Measurements from ENCODE around the gene GABRA6. TPM values are rescaled to one million over a fixed set of nuclear protein-coding genes. Genes with fewer than 3 reads are reported as not detected.
A peak's percentile ranks its signal among the peaks of the same experiment; 100 is the strongest.
"Not testable (repeated sequence)": the region's sequence is repeated elsewhere in the genome, so short reads cannot be mapped to it uniquely, and the experiment has no call there.

The GABRA6 gene
- not detected for total RNA-seq
- polyA plus RNA-seq = not detected

GRCh38 chr5:161685461-161685860, at the start of gene GABRA6:
GABRA6 (plus strand) TSS chr5:161685721; CDS start chr5:161685990, 269 bp downstream.
- H3K4me3 ChIP-seq = no peak within 1 kb of the TSS
- no peak for DNase-seq
- intact Hi-C loops (cut with DNase I) = no loop called here
- no peaks in the 10 kb centered on the region for H3K27me3 ChIP-seq
- TF ChIP-seq POLR2AphosphoS5 (IDR thresholded peaks at IDR 0.05) (no peak), EP300 (IDR thresholded peaks at IDR 0.05) (no peak), POLR2A (IDR thresholded peaks at IDR 0.05) (no peak)
- TF ChIP-seq, protein P1, sequence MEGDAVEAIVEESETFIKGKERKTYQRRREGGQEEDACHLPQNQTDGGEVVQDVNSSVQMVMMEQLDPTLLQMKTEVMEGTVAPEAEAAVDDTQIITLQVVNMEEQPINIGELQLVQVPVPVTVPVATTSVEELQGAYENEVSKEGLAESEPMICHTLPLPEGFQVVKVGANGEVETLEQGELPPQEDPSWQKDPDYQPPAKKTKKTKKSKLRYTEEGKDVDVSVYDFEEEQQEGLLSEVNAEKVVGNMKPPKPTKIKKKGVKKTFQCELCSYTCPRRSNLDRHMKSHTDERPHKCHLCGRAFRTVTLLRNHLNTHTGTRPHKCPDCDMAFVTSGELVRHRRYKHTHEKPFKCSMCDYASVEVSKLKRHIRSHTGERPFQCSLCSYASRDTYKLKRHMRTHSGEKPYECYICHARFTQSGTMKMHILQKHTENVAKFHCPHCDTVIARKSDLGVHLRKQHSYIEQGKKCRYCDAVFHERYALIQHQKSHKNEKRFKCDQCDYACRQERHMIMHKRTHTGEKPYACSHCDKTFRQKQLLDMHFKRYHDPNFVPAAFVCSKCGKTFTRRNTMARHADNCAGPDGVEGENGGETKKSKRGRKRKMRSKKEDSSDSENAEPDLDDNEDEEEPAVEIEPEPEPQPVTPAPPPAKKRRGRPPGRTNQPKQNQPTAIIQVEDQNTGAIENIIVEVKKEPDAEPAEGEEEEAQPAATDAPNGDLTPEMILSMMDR (IDR thresholded peaks at IDR 0.05) = no peak
- H3K27ac ChIP-seq = no peak within 1 kb of the TSS
- no peaks in the 10 kb centered on the region for H3K4me1 ChIP-seq
- H3K36me3 ChIP-seq = no peaks in the 10 kb centered on the region
- 63 to 73% methylated on average over 4 of the region's 4 CpGs for WGBS, 2 donors
- no peaks in the 10 kb centered on the region for H3K9me3 ChIP-seq

GRCh38 chr5:161637591-161637990, 47.9 kb upstream of the GABRA6 start:
- H3K36me3 ChIP-seq = no peaks in the 10 kb centered on the region
- H3K9me3 ChIP-seq = no peaks in the 10 kb centered on the region
- no peak overlapping the region for H3K27ac ChIP-seq
- no peaks in the 10 kb centered on the region for H3K27me3 ChIP-seq
- H3K4me1 ChIP-seq = no peaks in the 10 kb centered on the region
- WGBS, 2 donors = 83 to 87% methylated on average over 1 of the region's 1 CpG
- TF ChIP-seq, protein P1 (IDR thresholded peaks at IDR 0.05) = no peak
- TF ChIP-seq POLR2A (IDR thresholded peaks at IDR 0.05) (no peak), EP300 (IDR thresholded peaks at IDR 0.05) (no peak), POLR2AphosphoS5 (IDR thresholded peaks at IDR 0.05) (no peak)
- H3K4me3 ChIP-seq = no peak overlapping the region
- DNase-seq = no peak
- intact Hi-C loops (cut with DNase I) = no loop called here

GRCh38 chr5:161641444-161641843, 44.1 kb upstream of the GABRA6 start:
- 89 to 93% methylated on average over 4 of the region's 4 CpGs for WGBS, 2 donors
- no peak for TF ChIP-seq POLR2A (IDR thresholded peaks at IDR 0.05)
- Histone ChIP-seq H3K4me1 (no peaks in the 10 kb centered on the region), H3K36me3 (no peaks in the 10 kb centered on the region), H3K9me3 (no peaks in the 10 kb centered on the region), H3K27me3 (no peaks in the 10 kb centered on the region), H3K27ac (no peak overlapping the region), H3K4me3 (no peak overlapping the region)
- intact Hi-C loops (cut with DNase I) = no loop called here
- no peak for DNase-seq

DNA sequence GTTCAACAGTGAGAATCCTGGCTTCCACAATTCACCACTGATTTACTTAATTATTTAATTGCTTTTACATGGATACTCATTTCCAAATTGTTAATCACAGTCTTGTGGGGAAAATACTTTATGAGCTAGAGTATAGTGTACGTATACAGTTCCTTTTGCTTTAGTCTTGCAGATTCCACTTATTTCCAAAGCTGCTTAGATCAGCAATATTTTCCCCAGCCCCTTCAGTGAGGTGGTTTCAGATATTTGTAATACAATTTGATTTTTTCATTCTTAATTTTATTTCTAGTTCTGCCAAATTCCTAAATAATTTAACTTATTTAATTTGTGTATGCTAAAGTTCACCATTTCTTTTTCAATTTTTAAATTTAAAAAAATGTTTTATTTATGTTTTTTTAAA, 40.3 kb upstream of the GABRA6 start:
- no peaks in the 10 kb centered on the region for H3K36me3 ChIP-seq
- no peaks in the 10 kb centered on the region for H3K9me3 ChIP-seq
- no peak overlapping the region for H3K27ac ChIP-seq
- H3K4me1 ChIP-seq = no peaks in the 10 kb centered on the region
- H3K4me3 ChIP-seq = no peak overlapping the region
- H3K27me3 ChIP-seq = no peaks in the 10 kb centered on the region
- TF ChIP-seq EP300 (IDR thresholded peaks at IDR 0.05) (no peak), POLR2AphosphoS5 (IDR thresholded peaks at IDR 0.05) (no peak), POLR2A (IDR thresholded peaks at IDR 0.05) (no peak)
- intact Hi-C loops (cut with DNase I) = no loop called here
- 90 to 91% methylated on average over 1 of the region's 1 CpG for WGBS, 2 donors
- no peak for DNase-seq

DNA sequence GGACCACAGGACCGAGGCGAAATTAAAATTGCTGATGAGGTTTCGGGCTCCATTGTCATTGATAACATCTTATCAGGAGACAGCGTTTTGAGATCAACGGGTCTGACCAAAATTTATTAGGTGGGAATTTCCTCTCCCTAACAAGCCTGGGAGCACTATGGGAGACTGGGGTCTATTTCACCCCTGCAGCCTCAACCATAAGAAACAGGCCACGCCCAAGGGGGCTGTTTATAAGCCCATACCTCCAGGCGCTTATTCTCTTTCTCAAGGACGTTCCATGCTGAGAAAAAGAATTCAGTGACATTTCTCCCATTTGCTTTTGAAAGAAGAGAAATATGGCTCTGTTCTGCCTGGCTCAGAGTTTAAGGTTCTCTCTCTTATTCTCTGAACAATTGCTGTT, 33.6 kb upstream of the GABRA6 start:
- H3K36me3 ChIP-seq; H3K4me3 ChIP-seq; intact Hi-C loops (cut with DNase I); DNase-seq; H3K9me3 ChIP-seq; H3K27me3 ChIP-seq; H3K27ac ChIP-seq; H3K4me1 ChIP-seq: not testable (repeated sequence)
- WGBS, 2 donors = 67 to 78% methylated on average over 8 of the region's 8 CpGs

GRCh38 chr5:161660806-161661205, 24.7 kb upstream of the GABRA6 start:
- Histone ChIP-seq H3K4me1 (no peaks in the 10 kb centered on the region), H3K27ac (no peak overlapping the region), H3K4me3 (no peak overlapping the region), H3K27me3 (no peaks in the 10 kb centered on the region), H3K36me3 (no peaks in the 10 kb centered on the region), H3K9me3 (no peaks in the 10 kb centered on the region)
- TF ChIP-seq EP300 (IDR thresholded peaks at IDR 0.05) (no peak), POLR2A (IDR thresholded peaks at IDR 0.05) (no peak), POLR2AphosphoS5 (IDR thresholded peaks at IDR 0.05) (no peak)
- TF ChIP-seq, protein P1 (IDR thresholded peaks at IDR 0.05) = no peak
- 87 to 93% methylated on average over 12 of the region's 12 CpGs for WGBS, 2 donors
- DNase-seq = peak; percentile 50
- intact Hi-C loops (cut with DNase I) = no loop called here
